ENCODE measurements around the gene FBXW4. TPM values are rescaled to one million over a fixed set of nuclear protein-coding genes. Genes with fewer than 3 reads are reported as not detected.

Gene FBXW4
- polyA plus RNA-seq, 1 donor from 2014 or later, result 7.7 TPM

DNA sequence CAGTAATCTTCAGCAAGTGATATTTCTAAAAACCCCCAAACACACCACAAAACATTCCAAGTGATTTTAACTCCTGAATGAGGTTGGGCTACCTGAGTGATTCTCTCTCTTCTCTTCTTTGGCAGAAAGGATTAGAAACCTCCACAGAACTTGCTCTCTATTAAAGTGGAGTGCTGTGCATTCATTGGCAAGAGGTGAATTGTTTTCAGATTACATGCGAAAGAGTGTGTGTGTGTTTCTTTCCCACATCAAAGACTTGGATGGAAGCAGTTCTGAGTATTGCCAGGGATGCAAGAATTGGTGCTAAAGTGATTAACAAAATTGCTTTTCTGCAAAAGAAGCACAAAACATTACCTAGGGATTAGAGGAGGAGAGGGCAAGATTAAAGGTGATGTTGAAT is 13.1 kb upstream of the FBXW4 start:
- H4K20me1 ChIP-seq (ENCODE audit: insufficient read depth), result no peaks in the 10 kb centered on the region
- H3K4me3 ChIP-seq (ENCODE audit: low read length), result no peak overlapping the region
- no peaks in the 10 kb centered on the region for H3K9me3 ChIP-seq (ENCODE audit: low read length)
- H3F3A ChIP-seq (ENCODE audit: insufficient read depth, low read length, poor library complexity, severe bottlenecking), result no peaks in the 10 kb centered on the region
- no peaks in the 10 kb centered on the region for H3K79me2 ChIP-seq (replicated peaks; ENCODE audit: insufficient read depth, low read length)
- no peaks in the 10 kb centered on the region for H3K27me3 ChIP-seq (ENCODE audit: insufficient read depth, low read depth, low read length)
- H2AFZ ChIP-seq (ENCODE audit: low read depth, low read length), result no peak overlapping the region
- H3K27ac ChIP-seq (ENCODE audit: low read length), result no peak overlapping the region
- H3K9ac ChIP-seq (ENCODE audit: low read length), result no peak overlapping the region
- no peaks in the 10 kb centered on the region for H3K9me2 ChIP-seq (ENCODE audit: insufficient read depth, low read length)
- H3K36me3 ChIP-seq (ENCODE audit: insufficient read depth, low read length), result no peaks in the 10 kb centered on the region
- H3K4me2 ChIP-seq (ENCODE audit: low read length), result no peak overlapping the region
- no peak for TF ChIP-seq SMC3 (conservative IDR thresholded peaks at IDR 0.05; ENCODE audit: poor library complexity)
- TF ChIP-seq, protein P1, sequence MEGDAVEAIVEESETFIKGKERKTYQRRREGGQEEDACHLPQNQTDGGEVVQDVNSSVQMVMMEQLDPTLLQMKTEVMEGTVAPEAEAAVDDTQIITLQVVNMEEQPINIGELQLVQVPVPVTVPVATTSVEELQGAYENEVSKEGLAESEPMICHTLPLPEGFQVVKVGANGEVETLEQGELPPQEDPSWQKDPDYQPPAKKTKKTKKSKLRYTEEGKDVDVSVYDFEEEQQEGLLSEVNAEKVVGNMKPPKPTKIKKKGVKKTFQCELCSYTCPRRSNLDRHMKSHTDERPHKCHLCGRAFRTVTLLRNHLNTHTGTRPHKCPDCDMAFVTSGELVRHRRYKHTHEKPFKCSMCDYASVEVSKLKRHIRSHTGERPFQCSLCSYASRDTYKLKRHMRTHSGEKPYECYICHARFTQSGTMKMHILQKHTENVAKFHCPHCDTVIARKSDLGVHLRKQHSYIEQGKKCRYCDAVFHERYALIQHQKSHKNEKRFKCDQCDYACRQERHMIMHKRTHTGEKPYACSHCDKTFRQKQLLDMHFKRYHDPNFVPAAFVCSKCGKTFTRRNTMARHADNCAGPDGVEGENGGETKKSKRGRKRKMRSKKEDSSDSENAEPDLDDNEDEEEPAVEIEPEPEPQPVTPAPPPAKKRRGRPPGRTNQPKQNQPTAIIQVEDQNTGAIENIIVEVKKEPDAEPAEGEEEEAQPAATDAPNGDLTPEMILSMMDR (IDR thresholded peaks at IDR 0.05; ENCODE audit: poor library complexity, severe bottlenecking), result no peak
- no peak for TF ChIP-seq EP300 (conservative IDR thresholded peaks at IDR 0.05; ENCODE audit: poor library complexity, severe bottlenecking)
- no peak for TF ChIP-seq REST (IDR thresholded peaks at IDR 0.05; ENCODE audit: borderline replicate concordance)
- TF ChIP-seq POLR2AphosphoS5 (IDR thresholded peaks at IDR 0.05), result no peak
- TF ChIP-seq EZH2 (IDR thresholded peaks at IDR 0.05; ENCODE audit: borderline replicate concordance, insufficient read depth, low read length, poor library complexity, severe bottlenecking), result no peak
- no peak for TF ChIP-seq TAF1 (IDR thresholded peaks at IDR 0.05; ENCODE audit: low read depth)
- TF ChIP-seq RAD21 (conservative IDR thresholded peaks at IDR 0.05), result no peak
- no peak for TF ChIP-seq MXI1 (conservative IDR thresholded peaks at IDR 0.05; ENCODE audit: poor library complexity, severe bottlenecking)

DNA sequence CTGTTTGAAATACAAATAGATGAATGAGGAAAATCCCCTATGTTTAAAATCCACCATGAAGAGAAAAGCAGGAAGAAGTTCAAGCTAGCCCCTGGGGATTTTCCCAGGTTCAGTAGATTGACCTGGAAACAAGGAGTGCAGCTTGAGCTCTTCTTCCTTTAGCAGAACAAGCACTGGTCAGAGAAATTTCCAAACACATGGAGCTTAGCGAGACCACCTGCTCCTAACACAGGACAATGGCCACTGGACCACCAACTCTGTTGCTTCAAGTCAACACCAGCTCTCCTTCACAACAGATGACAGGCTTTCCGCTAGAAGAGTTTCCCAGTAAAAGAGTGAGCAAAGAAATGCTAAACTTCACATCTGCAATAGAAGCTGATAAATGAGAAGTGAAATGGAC is 9.4 kb upstream of the FBXW4 start:
- H3K36me3 ChIP-seq (ENCODE audit: insufficient read depth, low read length), result no peaks in the 10 kb centered on the region
- no peak for TF ChIP-seq REST (IDR thresholded peaks at IDR 0.05; ENCODE audit: borderline replicate concordance)
- no peak for TF ChIP-seq RAD21 (conservative IDR thresholded peaks at IDR 0.05)
- TF ChIP-seq POLR2AphosphoS5 (IDR thresholded peaks at IDR 0.05), result no peak
- no peak for TF ChIP-seq EP300 (conservative IDR thresholded peaks at IDR 0.05; ENCODE audit: poor library complexity, severe bottlenecking)
- TF ChIP-seq EZH2 (IDR thresholded peaks at IDR 0.05; ENCODE audit: borderline replicate concordance, insufficient read depth, low read length, poor library complexity, severe bottlenecking), result no peak
- TF ChIP-seq, protein P1 (IDR thresholded peaks at IDR 0.05; ENCODE audit: poor library complexity, severe bottlenecking), result no peak
- TF ChIP-seq SMC3 (conservative IDR thresholded peaks at IDR 0.05; ENCODE audit: poor library complexity), result no peak
- no peak for TF ChIP-seq MXI1 (conservative IDR thresholded peaks at IDR 0.05; ENCODE audit: poor library complexity, severe bottlenecking)
- no peaks in the 10 kb centered on the region for H3F3A ChIP-seq (ENCODE audit: insufficient read depth, low read length, poor library complexity, severe bottlenecking)
- no peak overlapping the region for H3K4me3 ChIP-seq (ENCODE audit: low read length)
- H3K9ac ChIP-seq (ENCODE audit: low read length), result no peak overlapping the region
- no peak overlapping the region for H3K4me2 ChIP-seq (ENCODE audit: low read length)
- no peaks in the 10 kb centered on the region for H3K9me3 ChIP-seq (ENCODE audit: low read length)
- no peaks in the 10 kb centered on the region for H3K79me2 ChIP-seq (replicated peaks; ENCODE audit: insufficient read depth, low read length)
- H4K20me1 ChIP-seq (ENCODE audit: insufficient read depth), result no peaks in the 10 kb centered on the region
- no peaks in the 10 kb centered on the region for H3K27me3 ChIP-seq (ENCODE audit: insufficient read depth, low read depth, low read length)
- no peaks in the 10 kb centered on the region for H3K9me2 ChIP-seq (ENCODE audit: insufficient read depth, low read length)
- H3K27ac ChIP-seq (ENCODE audit: low read length), result no peak overlapping the region
- H2AFZ ChIP-seq (ENCODE audit: low read depth, low read length), result no peak overlapping the region
